GM18870 (cell line): ENCODE measurements around the gene ARPIN.
"Not testable (repeated sequence)": the region's sequence is repeated elsewhere in the genome, so short reads cannot be mapped to it uniquely, and the experiment has no call there.

Source experiments
- ATAC-seq: cut with Tn5 transposase; IDR thresholded peaks from one replicate; pipeline ENCODE4 v1.9.1; 2021; ENCODE audit warnings: moderate library complexity; ENCODE audit not compliant: unreplicated experiment

Gene ARPIN

DNA sequence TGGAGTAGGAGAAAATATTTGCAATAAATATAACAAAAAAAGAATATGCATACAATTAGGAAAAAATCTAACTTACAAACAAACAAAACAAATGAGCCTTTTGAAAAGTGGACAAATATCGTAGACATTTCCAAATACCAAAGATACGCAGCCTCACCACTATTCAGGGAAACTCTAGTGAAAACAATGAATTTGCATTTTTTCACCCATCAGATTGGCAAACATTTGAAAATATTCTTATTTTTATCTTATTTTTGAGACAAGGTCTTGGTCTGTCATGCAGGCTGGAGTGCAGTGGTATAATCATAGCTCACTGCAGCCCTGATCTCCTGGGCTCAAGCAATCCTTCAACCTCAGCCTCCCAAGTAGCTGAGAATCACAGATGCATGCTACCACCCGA, 34.4 kb downstream of the ARPIN start:
- ATAC-seq: no peak

DNA sequence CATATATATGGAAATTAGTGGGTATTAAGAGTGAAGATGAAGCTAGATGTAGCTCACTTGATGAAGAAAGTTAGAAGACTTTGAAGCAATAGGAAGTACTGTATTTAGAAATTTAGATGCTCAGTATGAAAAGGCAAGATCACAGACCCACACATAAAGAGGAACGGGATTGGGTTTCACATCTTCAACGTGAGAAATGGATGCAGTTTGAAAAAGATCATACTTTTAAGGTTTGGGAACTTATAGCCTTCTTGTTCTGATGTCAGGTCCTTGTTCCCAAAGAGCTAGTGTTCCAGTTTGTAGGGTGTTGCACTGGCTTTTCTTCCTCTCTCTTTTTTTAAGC, 35.7 kb downstream of the ARPIN start:
- ATAC-seq: no peak

DNA sequence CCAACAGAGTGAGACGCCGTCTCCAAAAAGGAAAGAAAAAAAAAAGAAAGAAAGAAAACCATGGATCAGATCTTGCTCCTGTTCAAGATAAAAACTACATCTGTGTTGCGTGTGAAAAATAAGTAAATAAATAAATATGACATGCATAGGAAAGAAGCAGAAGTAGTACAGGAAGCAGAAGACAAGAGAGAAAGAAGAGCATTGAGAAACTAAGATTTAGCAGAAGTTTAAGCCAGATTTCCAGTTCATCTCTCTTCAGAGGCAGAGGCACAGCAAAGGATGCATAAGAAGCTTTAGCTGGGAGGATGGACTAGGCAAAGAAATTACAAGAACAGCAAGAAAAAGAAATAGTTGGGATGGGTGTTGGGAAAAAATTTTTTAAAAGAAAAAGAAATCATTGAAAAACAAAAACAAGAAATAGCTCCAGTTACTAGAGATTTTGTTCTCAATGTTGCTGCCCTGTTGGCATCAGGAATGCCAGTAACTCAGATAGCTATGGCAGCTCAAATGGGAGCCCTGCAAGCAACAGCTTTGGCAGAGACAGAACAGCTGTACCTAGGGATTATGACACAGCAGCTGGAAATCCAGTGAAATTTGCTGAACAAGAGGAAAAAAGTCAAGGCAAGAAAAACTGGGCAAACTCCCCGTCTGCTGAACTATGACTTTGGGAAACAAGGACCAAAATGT, 36.2 kb downstream of the ARPIN start:
- no peak for ATAC-seq

DNA sequence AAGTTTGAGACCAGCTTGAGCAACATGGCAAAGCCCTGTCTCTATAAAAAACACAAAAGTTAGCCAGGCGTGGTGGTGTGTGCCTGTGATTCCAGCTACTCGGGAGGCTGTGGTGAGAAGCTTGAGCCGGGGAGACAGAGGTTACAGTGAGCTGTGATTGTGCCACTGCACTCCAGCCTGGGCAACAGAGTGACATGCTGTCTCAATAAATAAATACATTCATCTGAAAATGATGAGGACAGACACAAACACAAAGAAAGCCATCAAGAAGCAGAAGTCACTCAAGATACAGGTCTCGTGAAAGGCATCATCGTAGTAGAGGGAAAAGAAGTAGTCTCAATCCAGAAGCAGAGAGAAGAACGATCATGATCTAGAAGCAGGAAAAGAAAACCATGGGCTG, 37.0 kb downstream of the ARPIN start:
- ATAC-seq: no peak

DNA sequence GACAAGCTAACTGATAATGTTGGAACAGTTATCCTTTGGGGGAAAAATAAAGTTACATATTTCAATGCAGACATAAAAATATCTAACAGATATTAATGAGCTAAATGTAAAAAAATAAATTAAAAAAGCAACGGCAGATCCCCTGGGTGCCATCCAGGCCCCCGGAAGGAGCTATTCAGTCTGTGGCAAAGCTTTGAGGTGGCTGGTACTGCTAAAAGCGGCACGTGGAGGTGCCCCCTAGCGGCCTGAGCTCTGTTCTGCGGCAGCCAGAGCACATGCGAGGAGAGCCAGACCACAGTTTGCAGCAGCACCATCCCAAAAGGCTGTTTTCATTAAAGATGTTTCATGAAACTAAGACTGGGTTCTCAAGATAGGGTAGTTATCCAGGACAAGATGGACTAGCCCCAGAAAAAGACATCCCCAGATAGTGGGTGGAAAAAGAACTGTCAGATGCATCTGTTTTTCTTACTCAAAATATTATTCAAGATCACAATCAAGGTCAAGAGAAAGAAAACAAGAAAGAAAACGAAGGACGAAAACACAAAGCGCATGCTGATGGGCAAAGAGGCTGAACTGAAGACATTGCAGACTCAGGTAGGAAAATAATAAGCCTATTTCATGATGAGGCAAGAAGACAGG, 37.7 kb downstream of the ARPIN start:
- peak; percentile 70 for ATAC-seq

DNA sequence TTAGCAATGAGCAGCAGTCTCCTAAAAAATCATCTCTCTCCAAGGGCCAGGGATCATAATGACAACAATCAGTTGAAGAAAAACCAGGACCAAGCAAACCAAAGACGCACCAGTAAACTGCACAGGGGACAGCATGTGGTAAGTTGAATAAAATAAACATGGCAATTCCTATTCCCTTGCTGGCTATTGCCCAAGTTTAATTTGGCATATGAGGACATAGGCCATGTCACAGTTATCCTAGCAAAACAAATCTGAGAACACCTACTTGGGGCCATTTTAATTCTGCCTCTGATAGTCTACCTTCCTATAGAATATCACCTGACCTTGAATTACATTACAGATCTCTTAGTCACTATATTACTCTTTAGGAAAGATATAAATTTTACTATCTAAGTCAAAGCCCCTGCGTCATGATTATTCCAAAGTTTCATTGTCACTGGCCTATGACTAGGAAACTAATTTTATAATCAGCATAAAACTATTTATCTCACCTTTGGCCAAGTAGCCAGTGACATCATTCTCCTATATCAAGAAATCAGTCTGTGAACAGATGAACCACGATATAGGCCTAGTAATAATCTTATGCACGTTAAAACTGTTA, 42.0 kb downstream of the ARPIN start:
- no peak for ATAC-seq

DNA sequence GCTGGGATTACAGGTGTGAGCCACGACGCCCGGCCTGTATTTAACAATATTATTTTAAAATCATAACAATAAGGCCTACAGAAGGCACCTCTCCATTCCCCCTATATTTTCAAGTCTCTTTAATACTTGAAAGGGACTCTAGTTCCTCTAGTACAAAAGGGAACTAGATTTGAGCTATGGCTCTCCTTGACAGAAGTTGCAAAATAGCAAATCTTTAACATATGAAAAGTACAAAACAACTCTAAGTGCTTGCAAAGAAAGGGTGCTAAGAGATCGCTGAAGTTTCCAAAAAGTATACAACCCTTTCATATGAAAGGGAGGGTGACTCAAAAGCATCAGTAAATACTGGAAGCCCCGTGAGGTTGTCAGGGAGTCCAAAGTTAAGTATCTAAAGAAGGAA, 42.7 kb downstream of the ARPIN start:
- ATAC-seq: no peak

DNA sequence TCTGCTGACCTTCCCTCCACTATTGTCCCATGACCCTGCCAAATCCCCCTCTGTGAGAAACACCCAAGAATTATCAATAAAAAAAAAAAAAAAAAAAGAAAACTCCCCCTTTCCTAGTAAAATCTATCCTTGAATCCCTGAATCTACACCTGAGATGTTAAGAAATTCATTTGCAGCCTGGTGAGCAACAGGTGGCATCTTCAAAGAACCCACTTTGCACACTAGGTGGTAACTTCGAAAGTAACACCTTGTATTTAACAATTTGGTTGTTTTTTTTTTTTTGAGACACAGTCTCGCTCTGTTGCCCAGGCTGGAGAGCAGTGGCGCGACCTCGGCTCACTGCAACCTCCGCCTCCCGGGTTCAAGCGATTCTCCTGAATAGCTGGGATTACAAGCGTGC, 43.3 kb downstream of the ARPIN start:
- not testable (repeated sequence) for ATAC-seq

DNA sequence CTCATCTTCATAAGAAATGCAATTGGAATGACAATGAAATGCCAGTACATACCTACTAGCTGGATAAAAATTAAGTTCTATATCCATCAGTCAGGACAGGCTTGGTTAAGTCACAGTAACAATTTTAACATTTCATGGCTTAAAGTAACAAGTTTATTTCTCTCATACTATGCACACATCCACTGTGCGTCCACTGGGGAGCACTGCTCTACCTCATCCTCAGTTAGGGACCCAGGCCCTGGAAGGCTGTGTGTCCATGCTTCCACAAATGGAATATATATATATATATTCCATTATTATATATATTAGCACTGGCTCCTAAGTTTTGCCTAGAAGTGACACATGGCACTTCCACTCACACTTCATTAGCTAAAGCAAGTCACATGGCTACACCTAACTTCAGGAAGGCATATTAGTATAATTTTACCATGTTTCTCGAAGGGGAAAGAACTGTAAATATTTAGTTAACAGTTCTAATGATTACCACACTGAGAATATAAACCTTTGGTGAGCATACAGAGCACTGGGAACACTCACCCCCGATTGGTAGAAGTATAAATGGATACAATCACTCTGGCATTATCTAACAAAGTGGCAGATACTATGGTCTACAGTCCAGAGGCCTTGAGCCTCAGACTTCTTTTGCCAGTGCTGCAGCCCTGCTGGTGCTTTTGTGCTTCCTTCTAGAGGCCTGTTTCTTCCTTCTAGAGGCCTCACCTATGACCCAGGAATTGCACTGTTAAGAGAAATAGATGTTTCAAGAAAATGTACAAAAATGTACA, 47.6 kb downstream of the ARPIN start:
- no peak for ATAC-seq

DNA sequence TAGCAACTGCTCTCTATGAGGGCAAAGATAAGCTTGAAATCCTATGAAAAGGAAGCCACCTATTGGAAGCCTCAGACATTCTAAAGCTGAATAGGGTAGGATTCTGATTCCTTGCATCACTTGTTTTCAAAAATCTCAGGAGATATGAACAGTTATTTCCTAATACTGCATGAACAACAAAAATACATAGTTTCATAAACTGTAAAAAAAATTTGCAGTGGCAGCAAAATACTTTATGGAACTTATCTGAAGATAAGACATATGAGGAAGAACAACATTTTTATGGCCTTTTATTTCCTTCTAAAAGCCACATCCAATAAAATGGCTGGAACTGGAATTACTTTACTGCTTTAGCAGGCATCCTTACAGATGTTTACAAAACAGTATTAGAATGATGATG, 48.8 kb downstream of the ARPIN start:
- no peak for ATAC-seq

DNA sequence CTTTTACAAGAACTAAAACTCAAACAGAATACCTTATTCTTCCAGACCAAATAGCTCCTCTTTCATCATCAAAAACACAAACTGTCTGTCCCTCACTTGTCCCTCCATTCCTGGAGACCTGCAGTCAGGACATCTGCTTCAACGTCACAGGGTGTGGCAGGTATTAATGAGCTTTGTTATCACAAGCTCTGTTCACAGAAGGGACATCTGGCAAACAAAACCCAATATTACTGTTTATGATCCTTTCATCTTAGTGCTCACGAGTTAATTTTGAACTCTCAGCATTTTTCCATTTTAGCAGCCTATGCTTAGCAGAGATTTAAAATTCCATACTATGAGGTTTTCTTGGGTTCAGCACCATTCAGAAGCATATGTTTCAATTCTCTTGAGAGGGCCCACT, 51.9 kb downstream of the ARPIN start:
- ATAC-seq: no peak

DNA sequence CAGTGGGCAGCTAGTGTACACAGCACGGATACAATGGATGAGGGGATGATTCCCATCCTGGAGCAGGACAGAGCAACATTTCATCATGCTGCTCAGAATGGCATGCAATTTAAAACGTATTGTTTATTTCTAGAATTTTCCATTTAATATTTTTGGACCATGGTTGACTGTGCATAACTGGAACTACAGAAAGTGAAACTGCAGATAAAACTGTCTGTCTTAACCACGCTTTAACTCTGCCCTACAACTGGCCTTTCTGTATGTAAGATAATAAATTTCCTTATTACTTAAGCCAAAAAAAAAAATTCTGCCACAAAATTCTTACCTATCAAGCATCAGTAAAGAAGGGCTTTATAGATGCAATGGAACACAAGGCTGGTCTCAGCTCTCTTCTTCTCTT, 52.3 kb downstream of the ARPIN start:
- no peak for ATAC-seq

DNA sequence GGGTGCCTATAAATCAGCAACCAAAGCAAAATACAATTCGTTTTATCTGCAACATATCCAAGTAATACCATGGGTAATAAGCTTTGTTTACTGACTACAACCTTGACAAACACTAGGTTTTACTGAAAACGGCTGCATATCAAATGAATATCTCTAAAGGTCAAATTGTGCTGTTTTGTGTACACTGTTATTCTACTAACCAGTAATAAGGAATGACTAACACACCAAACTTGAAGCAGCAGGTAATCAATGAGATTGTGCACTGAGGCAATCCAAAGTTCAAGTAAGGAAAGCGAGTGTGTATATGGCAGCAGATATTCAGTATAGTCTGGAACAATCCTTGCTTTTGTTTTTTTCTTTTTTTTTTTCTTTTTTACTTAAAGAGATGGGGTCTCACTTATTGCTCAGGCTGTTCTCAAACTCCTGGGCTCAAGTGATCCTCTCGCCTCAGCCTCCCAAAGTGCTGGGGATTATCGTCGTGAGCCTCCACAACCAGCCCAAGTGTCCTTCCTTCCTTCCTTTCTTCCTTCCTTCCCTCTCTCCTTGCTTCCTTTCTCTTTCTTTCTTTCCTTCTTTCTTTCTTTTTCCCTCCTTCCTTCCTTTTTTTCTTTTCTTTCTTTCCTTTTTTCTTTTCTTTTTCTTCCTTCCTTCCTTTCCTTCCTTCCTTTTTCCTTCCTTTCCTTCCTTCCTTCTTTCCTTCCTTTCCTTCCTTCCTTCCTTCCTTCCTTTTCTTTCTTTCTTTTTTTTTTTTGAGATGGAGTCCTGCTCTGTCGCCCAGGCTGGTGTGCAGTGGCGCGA, 53.9 kb downstream of the ARPIN start:
- ATAC-seq: no peak

DNA sequence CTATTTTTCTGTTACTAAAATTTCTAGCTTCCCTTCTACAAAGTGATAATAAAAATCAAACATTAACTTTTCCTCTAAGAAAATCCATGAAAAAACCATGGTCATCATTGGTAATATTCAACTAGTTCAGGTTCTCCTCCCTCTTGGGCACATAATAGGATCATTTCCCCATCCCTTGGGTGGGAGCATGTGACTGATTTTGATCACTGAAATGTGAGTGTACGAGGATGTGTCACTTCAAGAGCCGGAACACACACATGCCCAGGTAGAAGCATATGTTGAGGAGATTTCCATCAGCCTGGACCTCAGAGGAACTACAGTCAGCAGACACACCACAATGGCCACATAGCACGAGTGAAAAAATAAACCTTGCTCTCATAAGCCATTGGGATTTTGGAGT, 55.1 kb downstream of the ARPIN start:
- ATAC-seq: no peak

DNA sequence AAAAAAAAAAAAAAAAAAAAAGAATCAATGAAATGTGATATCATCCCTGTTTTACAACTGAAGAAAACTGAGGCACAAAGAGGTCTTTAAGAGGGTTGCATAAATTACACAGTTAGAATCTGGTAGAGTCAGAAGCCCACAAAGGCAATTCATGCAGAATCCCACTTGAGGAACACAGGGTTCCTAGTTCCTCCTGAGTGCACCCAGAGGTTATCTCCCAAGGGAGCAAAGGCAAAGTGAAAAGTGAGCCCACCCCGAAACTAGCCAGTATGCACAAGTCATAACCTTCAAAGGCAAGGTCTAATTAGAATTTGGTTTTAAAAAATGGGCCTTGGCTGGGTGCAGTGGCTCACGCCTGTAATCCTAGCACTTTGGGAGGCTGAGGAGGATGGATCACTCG, 56.8 kb downstream of the ARPIN start:
- no peak for ATAC-seq

DNA sequence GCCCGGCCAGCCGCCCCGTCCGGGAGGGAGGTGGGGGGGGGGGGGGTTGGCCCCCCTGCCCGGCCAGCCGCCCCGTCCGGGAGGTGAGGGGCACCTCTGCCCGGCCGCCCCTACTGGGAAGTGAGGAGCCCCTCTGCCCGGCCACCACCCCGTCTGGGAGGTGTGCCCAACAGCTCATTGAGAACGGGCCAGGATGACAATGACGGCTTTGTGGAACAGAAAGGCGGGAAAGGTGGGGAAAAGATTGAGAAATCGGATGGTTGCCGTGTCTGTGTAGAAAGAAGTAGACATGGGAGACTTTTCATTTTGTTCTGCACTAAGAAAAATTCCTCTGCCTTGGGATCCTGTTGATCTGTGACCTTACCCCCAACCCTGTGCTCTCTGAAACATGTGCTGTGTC, 57.9 kb downstream of the ARPIN start:
- ATAC-seq: not testable (repeated sequence)

DNA sequence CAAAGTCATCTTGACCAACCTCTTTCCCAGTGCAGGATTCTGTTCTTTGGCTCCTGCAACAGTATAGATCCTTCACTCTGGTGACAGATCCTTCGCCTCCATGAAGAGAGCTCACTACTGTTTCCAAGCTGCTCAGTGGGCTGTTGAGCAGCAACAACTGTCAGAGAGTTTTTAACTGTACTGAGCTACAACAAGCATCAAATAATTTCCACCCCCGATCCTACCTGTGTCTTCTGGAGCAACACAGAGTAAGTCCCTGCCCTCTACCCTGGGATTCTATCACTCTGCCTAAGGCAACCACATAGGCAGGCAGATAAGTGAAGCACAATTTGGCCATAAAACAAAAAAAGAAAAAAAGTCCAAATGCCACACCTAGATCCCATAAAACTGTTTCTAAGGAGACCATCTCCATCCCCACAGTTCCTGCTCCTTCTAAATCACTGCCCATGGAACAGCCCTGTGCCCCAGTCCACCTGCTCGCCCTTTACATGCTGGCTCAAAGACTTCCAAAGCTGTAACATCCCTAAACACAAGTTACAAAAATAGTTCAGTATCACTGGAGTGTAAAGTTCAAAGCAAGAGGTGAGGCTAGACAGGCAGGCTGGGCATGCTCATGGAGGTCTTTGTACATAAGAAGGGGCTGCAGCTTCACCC, 60.3 kb downstream of the ARPIN start:
- no peak for ATAC-seq

DNA sequence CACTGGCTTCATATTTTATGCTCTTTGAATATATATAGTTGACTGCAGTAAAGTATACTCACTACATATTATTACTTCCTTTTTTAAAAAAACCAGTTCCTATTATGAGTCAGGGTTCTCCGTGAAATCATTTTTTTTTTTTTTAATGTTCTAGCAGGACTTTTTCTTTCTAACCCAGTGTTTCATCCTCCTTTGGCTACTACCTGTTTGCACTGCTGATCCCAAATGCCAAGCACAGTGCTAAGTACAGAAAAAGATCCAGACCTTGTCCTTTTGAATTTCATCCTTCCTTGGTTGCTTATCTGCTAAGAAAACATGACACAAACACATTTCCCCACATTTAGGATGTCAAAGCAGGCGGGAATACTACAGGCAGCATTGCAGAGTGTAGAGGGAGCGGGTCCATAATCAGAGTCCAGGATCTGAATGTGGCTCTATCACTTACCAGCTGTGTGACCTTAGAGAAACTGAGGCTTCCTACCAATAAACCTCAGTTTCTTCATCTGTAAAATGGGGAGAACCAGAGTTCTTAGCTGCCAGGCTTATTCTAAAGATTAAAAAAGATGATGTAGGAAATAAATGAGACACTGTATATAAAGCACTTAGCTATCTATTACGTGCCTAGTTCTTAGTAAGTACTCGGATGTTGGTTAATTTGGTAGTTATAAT, 60.9 kb downstream of the ARPIN start:
- ATAC-seq: peak; percentile 83

DNA sequence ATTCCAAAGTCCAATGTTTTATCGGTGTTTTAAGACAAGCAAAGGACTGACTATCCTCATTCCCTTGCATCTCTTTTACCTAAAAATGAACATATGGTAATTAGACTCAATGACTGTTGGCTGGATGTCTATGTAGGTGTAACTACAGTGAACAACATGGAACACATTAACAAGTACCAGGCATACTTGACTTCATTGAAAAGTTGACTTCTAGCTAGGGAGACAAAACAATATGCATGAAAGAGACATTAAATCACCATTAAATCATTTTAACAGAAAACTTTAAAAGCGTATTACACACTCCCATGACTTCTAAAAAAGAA, 63.8 kb downstream of the ARPIN start:
- ATAC-seq: no peak

DNA sequence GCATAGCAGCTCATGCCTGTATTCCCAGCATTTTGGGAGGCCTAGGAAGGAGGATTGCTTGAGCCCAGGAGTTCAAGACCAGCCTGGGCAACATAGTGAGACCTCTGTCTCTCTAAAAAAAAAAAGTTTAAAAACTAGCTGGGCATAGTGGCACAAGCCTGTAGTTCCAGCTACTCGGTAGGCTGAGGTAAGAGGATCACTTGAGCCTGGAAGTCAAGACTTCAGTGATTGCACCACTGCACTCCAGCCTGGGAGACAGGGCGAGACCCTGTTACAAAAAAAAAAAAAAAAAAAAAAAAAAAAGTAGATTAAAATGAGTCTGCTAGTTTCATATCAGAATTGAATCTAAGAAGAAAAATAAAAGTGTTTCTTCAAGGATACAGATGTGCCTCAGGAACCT, 65.7 kb downstream of the ARPIN start:
- no peak for ATAC-seq
